HG03060 (cell line): ENCODE results near the gene KIR2DL1.
"Not testable (repeated sequence)": the region's sequence is repeated elsewhere in the genome, so short reads cannot be mapped to it uniquely, and the experiment has no call there.

Experiments
- ATAC-seq: cut with Tn5 transposase; IDR thresholded peaks from one replicate; pipeline ENCODE4 v1.9.1; 2021; ENCODE audit warnings: low read depth, moderate number of reproducible peaks; ENCODE audit not compliant: unreplicated experiment

Gene KIR2DL1

DNA sequence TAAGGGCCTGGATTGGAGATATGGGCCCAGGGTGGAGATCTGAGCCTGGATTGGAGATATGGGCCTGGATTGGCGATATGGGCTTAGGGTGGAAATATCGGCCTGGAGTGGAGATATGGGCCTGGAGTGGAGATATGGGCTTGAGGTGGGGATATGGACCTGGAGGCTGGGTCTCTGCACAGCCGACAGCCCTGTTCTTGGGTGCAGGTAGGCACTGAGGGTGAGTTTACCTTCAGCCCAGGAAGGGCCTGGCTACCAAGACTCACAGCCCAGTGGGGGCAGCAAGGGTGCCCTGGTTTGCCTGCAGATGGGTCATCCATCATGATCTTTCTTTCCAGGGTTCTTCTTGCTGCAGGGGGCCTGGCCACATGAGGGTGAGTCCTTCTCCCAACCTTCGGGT, 918 bp downstream of the KIR2DL1 start:
- ATAC-seq = not testable (repeated sequence)

DNA sequence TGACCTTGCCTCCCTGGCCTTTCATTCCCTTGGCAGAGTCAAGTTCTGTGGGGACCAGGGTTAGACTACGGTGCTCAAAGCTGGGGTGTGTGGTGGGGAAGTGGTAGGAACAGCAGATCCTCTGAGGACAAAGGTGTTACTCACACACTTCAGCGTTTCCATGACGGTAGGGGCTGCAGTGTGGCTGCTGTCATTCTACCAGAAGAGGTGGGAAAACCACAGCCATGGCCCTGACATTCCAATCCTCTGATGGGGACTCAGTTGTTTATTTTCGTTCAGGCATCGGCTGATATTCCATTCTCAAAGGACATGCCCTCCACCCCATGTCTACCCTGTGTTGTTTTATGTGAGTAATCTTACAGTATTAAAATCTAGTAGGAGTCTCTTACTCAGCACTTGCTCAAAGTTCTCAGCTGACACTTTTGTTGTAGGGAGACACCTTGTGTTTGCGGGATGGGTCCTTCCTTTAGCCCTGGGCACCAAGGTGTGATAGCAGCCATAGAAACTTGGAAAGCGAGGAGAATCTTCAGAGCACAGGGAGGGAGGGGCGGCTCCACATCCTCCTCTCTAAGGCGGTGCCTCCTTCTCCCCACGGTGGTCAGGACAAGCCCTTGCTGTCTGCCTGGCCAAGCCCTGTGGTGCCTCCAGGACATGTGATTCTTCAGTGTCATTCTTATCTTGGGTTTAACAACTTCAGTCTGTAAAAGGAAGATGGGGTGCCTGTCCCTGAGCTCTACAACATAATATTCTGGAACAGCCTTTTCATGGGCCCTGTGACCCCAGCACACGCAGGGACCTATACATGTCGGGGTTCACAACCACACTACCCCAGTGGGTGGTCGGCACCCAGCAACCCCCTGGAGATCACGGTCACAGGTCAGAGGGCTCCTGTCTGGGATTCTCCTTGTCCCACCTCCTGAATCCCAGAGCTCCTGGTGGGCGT, 1.7 kb downstream of the KIR2DL1 start:
- ATAC-seq = not testable (repeated sequence)

DNA sequence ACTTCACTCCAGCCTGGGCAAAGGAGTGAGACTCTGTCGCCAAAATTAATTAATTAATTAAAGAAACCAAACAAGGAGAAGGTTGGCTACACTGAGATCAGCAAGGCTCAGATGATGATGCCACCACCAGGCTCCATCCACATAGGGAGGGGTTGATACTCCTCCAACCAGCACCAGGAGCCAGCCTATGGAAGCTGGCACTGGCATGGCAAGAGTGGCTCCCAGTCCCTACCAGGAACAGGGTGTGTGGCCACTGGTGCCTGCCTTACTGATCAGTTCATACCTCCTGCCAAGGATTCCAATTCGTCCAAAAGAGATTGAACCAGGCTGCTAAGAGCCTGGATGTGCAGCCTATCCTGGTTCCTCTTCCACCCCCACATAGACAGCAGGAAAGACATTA, 3.1 kb downstream of the KIR2DL1 start:
- not testable (repeated sequence) for ATAC-seq

DNA sequence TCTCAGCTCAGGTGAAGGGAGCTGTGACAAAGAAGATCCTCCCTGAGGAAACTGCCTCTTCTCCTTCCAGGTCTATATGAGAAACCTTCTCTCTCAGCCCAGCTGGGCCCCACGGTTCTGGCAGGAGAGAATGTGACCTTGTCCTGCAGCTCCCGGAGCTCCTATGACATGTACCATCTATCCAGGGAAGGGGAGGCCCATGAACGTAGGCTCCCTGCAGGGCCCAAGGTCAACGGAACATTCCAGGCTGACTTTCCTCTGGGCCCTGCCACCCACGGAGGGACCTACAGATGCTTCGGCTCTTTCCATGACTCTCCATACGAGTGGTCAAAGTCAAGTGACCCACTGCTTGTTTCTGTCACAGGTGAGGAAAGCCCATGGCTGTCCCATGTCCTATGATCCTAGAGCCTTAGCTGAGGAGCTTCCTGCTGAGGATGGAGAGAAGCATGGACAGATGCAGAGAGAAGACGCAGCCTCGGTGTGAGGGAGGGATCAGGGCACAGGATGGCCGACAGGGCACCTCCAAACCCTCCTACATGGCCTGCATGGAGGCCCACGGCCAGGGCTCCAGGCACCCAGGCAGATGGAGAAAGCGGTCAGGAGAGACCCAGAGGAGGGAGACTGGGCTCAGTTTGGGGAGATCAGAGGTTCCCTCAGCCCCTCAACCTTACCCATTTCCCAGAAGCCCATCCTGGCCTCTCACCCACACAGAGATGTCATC, 5.7 kb downstream of the KIR2DL1 start:
- not testable (repeated sequence) for ATAC-seq

DNA sequence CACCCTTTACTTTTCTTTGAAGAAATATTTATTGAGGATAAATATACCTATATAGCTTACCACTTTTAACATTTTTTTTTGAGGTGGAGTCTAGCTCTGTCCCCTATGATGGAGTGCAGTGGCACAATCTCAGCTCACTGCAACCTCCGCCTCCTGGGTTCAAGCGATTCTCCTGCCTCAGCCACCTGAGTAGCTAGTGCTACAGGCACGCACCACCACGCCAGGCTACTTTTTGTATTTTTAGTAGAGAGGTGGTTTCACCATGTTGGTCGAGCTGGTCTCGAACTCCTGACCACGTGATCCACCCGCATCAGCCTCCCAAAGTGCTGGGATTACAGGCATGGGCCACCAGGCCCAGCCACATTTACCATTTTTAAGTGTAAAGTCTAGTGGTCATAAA, 6.2 kb downstream of the KIR2DL1 start:
- ATAC-seq = not testable (repeated sequence)

DNA sequence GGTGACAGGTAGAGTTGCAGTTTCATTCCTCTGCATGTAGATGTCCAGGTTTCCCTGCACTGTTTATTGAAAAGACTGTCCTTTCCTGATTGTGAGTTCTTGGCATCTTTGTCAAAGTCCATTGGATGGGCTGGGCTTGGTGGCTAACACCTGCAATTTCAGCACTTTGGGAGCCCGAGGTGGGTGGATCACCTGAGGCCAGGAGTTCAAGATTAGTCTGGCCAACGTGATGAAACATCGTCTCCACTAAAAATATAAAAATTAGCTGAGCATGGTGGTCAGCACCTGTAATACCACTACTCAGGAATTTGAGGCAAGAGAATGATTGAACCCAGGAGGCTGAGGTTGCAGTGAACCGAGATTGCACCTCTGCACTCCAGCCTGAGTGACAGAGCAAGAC, 8.3 kb downstream of the KIR2DL1 start:
- ATAC-seq = not testable (repeated sequence)

DNA sequence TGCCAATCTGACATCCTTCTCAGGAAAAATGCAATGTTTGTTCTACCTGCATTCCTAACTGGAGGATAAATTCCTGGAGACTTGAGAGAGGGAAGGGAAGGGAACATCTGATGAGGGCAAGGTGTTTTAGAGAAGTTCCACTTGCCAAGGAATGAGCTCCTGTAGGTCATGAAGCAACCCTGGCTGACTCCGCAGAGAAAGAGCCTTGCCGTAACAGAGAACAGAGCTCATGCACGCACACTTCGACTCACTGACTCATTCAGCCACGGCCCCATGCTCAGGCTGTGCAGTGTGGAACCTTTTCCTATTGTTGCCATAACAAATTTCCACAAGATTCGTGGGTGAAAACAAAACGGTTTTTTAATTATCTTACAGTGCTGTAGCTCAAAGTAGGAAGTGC, 9.3 kb downstream of the KIR2DL1 start:
- not testable (repeated sequence) for ATAC-seq

DNA sequence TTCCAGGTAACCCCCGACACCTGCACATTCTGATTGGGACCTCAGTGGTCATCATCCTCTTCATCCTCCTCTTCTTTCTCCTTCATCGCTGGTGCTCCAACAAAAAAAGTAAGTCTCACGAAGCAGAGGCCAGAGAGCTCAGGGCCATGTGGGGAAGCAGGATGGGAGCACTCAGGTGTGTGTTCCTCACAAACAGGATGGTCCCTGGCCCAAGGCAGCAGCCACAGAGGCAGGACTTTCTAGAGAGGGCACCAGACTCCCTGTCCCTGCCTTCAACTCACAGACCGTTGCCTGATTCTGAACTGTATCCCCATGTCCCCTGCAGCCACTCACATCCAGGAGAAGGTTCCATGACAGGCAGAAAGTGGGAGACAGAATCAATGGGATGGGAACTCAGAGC, 13.3 kb downstream of the KIR2DL1 start:
- not testable (repeated sequence) for ATAC-seq

DNA sequence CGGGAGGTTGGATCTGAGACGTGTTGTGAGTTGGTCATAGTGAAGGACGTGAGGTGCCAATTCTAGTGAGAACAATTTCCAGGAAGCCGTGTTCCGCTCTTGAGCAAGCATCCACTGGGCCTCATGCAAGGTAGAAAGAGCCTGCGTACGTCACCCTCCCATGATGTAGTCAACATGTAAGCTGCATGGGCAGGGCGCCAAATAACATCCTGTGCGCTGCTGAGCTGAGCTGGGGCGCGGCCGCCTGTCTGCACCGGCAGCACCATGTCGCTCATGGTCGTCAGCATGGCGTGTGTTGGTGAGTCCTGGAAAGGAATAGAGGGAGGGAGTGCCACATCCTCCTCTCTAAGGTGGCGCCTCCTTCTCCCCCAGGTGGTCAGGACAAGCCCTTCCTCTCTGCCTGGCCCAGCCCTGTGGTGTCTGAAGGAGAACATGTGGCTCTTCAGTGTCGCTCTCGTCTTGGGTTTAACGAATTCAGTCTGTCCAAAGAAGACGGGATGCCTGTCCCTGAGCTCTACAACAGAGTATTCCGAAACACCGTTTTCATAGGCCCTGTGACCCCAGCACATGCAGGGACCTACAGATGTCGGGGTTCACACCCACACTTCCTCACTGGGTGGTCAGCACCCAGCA, 16.6 kb downstream of the KIR2DL1 start:
- not testable (repeated sequence) for ATAC-seq

DNA sequence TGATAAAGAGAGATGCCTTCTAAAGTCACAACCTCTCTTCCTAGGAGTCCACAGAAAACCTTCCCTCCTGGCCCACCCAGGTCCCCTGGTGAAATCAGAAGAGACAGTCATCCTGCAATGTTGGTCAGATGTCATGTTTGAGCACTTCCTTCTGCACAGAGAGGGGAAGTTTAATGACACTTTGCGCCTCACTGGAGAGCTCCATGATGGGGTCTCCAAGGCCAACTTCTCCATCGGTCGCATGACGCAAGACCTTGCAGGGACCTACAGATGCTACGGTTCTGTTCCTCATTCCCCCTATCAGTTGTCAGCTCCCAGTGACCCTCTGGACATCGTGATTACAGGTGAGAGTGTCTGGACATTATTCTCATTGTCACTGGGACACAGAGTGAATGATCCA, 18.6 kb downstream of the KIR2DL1 start:
- not testable (repeated sequence) for ATAC-seq

DNA sequence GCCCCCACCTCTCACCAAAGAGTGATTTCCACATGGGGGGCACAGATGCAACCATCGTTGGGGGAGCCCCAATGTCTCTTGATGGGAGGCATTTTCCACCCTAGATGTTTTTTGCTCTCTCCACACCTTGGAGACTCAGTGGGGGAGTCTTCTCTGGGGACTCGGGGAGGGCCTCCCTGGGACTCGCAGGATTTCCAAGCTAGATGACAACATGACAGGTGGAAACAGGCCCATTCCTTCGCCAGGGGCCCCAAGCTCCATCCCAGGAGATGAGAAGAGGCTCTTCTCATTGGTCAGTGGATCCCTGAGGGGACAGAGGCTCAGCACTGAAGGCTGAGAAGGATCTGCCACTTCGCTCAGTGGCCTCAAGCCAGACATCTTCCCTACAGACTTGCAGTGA, 21.1 kb downstream of the KIR2DL1 start:
- ATAC-seq = no peak

DNA sequence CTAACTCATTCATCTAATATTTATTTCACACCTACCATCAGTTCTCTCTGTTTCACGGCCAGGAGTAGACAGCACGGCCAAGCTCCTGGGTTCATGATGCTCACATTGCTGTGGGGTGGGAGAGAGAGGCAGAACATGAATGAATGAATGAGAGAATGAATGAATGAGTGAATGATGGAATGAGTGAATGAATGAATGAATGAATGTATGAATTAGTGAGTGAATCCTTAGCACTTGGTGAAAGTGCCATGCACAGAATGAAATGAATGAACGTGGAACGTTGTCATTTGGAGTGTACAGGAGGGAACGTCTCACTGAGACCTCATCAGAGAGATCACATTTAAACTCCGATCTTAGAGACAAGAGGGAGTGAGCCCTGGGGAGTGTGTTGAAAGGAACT, 21.9 kb downstream of the KIR2DL1 start:
- ATAC-seq = no peak

DNA sequence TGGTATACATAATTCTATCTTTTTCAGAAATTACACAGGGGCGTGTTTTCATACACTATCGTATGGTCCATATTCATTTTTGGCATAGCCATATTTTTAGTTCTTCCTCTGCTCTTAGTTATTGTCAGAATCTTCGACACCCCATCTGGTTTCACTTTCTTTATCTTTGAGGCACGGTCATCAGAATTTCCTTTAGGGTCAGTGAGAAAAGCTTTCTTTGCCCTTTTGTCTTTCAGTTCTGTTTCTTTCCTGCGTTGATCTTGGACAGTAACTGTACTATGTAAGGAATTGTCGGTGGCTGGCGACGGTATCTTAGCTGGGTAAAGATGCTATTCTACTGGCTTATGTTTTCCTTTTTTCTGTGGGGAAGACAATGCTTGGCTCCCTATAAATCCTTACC, 23.2 kb downstream of the KIR2DL1 start:
- no peak for ATAC-seq

DNA sequence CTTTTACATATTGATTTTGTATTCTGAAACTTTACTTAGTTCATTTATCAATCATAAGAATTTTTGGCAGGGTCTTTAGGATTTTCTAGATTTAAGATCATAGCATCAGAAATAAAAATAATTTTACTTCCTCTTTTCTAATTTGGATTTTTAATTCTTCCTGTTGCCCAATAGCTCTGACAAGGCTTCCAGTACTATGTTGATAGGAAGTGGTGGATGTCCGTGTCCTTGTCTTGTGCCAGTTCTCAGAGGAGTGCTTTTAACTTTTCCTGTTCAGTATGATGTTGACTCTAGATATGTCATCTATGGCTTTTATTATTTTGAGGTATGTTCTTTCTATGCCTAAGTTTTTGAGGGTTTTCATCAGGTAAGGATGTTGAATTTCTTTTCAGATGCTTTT, 26.2 kb downstream of the KIR2DL1 start:
- no peak for ATAC-seq

DNA sequence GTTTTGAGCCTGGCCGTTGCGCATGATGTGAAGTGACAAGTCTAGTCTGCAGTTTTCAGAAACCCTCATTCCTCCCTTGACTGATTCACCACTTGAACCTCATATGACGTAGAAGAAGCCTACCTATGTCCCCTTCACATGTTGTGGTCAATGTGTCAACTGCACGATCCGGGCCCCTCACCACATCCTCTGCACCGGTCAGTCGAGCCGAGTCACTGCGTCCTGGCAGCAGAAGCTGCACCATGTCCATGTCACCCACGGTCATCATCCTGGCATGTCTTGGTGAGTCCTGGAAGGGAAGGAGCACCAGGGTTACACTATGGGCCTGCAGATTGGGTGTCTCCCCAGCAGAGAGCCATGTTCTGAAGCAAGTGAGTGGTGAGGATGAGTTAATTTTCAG, 33.8 kb downstream of the KIR2DL1 start, which contains the start of gene KIR2DL4:
Gene KIR2DL4 (plus strand): TSS at position 201 of the 400 bp plus-strand sequence. CDS start 42 bp downstream, at position 243.
- no peak for ATAC-seq

DNA sequence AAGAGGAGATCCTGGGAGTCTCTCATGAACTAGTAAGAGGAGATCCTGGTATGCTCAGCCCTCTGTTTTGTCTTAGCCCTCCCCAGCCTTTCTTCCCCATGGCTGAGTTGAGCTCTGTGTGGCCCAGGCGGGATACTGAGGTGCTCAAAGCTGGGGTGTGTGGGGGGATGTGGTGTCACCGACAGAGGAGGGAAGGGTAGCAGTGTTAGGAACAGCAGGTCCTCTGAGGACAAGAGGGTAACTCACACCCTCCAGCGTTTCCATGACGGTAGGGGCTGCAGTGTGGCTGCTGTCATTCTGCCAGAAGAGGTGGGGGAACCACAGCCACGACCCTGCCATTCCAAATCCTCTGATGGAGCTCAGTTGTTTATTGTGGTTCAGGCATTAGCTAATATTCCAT, 34.5 kb downstream of the KIR2DL1 start:
- ATAC-seq = no peak

DNA sequence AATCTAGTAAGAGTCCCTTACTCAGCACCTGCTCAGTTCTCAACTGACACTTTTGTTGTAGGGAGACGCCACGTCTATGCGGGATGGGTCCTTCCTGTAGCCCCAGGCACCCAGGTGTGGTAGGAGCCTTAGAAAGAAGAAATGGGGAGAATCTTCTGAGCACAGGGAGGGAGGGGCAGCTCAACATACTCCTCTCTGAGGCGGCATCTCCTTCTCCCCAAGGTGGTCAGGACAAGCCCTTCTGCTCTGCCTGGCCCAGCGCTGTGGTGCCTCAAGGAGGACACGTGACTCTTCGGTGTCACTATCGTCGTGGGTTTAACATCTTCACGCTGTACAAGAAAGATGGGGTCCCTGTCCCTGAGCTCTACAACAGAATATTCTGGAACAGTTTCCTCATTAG, 35.0 kb downstream of the KIR2DL1 start:
- ATAC-seq = no peak

DNA sequence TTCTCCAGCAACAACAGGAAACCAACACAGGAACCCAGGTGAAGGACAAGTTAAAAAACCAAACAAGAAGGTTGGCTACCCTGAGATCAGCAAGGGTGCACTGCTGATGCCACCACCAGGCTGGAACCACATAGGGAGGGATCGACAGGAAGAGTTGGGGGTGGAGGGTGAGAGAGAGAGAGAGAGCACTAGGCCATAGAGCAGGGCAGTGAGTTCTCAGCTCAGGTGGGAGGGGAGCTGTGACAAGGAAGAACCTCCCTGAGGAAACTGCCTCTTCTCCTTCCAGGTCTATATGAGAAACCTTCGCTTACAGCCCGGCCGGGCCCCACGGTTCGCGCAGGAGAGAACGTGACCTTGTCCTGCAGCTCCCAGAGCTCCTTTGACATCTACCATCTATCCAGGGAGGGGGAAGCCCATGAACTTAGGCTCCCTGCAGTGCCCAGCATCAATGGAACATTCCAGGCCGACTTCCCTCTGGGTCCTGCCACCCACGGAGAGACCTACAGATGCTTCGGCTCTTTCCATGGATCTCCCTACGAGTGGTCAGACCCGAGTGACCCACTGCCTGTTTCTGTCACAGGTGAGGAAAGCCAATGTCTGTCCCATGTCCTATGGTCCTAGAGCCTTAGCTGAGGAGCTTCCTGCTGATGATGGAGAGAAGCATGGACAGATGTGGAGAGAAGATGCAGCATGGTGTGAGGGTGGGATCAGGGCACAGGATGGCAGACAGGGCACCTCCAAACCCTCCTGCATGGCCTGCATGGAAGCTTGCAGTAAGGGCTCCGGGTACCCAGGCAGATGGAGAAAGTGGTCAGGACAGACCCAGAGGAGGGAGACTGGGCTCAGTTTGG, 36.3 kb downstream of the KIR2DL1 start:
- ATAC-seq = no peak

DNA sequence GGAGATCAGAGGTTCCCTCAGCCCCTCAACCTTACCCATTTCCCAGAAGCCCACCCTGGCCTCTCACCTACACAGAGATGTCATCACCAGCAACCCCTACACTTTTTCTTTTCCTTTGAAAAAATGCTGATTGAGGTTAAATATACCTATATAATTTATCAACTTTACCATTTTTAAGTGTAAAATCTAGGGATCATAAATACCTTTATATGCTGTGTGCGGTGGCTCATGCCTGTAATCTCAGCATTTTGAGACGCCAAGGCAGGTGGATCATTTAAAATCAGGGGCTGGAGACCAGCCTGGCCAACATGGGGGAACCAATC, 36.9 kb downstream of the KIR2DL1 start:
- ATAC-seq = no peak

DNA sequence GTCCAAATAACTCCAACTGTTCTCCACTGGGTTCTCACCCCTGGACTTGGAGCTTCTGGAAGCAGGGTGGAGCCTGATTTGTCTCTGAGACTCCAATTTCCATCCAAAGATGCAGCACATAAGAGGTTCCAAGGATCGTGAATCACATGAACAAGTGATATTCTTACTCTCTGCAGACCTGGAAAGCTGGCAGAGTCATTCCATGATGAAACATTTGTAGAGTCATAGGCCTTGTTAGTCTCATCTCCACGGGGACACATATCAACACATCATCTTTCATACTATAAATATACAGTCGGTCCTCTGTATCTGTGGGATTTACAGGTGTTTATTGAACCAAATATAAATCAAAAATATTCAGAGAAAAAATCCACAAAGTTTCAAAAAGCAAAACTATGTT, 45.0 kb downstream of the KIR2DL1 start:
- ATAC-seq = not testable (repeated sequence)
